HG02642 (cell line): ENCODE data around the gene CRNN.

Experiments
- ATAC-seq: cut with Tn5 transposase; IDR thresholded peaks from one replicate; pipeline ENCODE4 v1.9.1; 2021; ENCODE audit warnings: mild to moderate bottlenecking; ENCODE audit not compliant: unreplicated experiment, poor library complexity

CRNN gene

DNA sequence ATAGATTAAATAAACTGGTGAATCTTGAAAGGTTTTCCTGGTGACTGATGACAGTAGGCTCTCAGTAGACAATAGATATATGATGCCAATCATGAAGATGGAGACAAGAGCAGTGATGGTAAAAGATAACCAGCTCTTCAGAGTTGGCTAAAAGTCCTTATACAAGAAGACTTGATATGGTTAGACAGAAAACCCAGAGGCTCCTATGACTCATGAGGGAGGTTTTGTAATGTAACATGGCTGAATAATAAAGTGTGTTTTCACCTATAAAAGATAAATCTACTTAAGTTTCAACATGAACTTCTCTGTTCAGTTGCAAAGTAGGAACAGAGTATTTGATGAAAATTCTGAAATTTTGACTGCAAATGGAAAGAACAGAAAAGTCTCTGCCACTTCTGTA is 12.7 kb upstream of the CRNN start:
- no peak for ATAC-seq

DNA sequence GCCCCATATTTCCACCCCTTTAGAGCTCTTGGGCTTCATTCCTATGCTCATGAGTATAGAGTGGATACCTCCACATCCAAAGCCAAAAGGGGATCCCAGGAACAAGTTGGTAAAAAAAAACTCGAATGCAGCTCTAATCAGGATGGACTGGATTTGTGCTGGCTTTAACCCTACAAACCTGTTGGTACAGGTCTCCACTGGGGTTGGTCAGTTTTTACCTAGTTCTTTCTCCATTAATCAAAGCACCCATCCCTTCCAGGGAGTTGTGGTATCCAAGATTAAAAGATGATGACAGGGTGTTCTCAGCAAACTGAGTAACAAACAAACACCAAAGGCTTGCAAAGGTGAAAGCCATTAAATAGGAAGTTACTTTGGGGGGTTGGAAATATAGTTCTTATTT is 5.9 kb upstream of the CRNN start:
- ATAC-seq = no peak

DNA sequence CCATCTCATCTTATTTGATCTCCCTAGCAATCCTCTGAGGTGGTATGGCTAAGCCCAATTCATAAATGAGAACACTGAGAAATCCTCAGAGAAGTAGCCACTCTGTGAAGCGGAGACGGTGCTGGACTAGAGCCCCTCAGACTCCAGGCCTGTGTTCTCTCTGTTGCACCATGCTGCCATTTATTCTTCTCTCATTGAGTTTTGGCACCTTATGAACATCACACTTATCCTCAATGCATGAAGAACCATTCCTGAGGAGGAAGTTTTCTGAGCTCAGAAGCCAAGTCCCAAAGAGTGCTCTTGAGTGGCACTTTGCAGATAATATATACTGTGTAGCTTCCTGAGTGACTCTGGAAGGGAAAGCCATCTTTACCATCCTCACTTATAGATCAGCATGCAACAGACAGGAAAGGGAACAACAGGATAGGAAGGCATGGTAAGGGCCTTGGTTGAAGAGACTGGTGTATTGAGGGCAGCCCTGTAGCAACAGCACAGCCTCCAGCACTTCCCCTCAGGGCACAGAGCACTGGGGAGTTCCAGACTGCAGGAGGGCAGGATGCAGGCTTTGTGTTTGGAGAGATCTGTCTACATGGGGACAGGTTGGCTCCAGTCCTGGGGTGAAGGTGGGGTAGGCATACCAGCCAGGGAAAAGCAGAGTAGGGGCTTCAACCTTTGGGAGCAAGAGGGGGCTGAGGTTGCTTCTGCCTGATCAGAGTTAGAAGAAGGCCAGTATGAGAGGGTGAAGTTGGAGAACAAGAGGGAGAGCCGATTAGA is 1.6 kb upstream of the CRNN start:
- ATAC-seq = no peak

DNA sequence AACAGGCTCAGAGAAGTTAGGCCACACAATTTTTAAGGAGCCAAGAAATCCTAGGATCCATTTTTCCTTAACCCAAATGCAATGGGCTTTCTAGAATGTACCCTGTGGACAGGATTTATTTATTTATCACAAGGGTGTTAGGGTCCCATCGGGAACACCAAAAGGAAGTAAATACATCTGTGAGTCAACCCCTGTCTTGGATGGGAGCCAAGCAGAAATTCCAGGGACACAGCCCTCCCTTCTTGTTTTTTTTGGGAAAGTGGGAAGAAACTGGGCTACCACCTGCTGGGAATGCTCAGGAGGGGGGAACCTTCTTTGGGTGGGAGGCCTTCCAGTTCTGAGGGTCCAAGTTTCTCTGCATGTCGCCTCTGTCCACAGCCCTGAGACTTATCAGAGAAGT is 1.3 kb downstream of the CRNN start:
- ATAC-seq = no peak

DNA sequence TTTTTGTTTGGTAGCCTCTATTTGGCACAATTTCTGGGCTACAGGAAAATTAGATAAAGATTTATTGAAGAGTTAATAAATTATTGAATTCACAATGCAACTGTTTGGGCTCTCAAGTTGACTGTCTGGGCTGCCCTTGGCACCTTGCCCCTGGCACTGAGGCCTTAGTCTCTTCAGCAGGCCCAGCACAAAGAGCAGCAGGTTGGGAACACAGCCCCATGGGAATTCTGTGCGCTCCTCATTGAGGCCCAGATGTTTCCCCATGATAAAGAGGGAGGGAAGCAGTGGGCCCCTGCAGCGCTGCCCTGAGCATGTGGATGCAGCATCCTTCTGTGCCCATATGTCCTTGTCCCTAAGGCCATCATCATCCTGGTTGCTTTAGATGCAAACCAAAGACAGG is 2.9 kb downstream of the CRNN start:
- ATAC-seq = no peak

DNA sequence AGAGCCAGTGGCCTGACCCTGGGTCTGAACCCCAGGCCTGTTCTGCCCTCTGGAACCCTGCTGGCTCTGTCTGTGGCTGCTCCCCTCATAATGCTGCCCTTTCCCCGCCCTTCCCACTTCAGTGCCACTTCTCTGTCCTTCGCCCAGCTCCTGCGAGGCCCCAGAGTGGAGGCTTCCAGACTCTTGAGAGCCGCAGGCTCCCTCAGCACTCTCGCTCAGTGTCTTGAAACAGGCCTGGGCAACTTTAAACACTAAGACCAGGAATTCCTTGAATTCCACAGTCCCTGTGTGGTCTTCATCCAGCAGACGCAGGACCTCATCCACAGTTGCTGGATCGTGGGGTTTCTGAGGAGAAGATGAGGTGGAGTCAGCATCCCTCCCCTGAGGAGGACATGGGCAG is 3.5 kb downstream of the CRNN start:
- no peak for ATAC-seq

DNA sequence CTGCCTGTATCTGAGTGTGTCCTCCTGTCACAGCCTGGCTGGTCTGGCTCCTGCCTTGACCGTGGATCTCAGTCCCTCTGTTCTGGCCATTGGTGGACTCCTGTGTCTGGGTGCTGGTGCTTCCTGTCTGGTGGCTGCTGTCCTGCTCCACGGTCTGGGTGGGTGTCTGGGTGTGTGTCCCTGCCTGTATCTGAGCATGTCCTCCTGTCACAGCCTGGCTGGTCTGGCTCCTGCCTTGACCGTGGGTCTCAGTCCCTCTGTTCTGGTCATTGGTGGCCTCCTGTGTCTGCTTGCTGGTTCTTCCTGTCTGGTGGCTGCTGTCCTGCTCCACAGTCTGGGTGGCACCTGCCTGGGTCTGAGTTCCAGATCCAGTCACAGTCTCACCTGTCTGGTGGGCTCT is 4.0 kb downstream of the CRNN start:
- ATAC-seq = no peak

DNA sequence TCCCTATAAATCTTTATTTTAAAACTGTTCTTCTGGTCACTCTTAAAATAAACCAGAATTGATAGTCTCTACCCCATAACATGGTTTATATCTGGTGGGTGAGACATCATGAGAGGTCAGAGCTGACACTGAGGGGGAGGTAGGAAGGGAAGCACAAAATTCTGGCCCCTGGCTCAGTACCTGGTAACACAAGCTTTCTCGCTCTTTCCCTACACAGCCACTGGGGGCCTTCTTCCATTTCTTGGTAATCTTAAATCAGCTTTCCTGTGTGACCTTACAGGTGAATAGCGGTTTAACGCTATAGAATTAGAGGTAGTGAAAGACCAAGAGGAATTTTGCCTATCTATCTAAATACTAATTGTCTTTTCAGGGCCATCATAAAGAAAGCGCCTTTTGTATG is 5.4 kb downstream of the CRNN start:
- no peak for ATAC-seq

DNA sequence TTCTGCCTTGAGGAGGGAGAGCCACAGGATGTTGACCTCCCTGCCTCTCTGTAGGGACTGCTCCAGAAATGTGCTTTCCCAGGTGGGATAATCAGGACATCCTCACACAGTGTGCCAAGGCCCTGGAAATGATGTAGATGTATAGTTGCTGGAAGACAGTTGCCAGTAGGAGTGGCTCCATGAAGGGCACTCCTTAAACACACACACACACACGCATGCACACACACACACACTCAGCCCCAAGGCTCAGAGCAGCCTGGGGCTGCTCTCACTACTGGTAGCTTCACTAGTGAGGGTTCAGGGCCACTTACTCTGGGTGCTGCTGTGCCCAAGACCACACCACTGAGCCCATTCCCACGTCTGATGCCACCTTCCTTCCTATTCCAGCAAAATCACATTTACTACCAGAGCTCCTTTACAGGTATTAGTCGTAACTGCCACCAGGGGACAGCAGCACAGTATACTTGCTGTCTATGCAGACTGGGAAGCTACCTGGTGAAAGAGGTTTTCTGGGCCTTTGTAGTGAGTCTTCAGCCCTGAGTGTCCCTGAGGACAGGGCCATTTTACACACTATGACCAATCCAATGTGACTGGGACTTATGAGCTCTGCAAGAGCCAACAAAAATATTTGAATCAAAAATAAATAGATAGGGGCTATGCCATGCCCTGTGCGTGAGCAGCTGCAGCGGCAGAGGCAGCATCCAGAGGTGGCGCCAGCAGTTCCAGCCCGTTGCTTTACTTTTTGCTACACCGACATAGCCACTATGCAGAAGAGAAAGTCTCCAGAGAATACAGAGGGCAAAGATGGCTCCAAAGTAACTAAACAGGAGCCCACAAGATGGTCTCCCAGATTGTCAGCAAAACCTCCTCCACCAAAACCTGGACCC is 15.0 kb downstream of the CRNN start:
- ATAC-seq = no peak

DNA sequence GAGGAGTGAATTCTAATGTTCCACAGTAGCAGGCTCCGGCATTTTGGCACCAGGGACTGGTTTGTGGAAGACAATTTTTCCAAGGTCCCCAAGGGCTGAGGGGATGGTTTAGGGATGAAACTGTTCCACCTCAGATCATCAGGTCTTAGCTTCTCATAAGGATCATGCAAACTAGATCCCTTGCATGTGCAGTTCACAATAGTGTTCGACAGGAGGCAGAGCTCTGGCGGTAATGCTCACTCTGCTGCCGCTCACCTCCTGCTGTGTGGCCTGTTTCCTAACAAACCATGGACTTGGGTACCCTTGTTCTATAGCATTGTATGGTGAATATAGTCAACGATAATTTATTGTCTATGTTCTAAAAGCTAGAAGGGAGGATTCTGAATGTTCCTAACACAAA is 16.6 kb downstream of the CRNN start:
- no peak for ATAC-seq

DNA sequence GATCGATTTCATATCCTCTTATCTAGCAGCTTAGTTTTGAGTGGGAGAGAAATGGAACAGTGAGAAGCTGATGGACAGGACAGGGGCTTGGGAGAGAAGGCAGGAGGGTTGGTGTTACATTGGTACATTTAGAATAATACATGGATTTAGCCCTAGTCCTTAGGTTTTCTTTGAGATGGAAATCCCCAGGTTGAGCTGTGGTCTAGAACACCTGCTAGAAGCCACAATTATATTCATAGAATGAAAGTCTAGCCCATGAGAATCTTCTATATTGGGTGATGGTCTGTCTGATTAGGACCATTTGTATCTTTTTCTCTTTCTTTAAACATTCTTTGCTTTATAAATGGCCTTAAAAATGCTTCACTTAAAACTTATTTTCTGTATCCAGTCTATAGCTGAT is 19.9 kb downstream of the CRNN start:
- no peak for ATAC-seq

DNA sequence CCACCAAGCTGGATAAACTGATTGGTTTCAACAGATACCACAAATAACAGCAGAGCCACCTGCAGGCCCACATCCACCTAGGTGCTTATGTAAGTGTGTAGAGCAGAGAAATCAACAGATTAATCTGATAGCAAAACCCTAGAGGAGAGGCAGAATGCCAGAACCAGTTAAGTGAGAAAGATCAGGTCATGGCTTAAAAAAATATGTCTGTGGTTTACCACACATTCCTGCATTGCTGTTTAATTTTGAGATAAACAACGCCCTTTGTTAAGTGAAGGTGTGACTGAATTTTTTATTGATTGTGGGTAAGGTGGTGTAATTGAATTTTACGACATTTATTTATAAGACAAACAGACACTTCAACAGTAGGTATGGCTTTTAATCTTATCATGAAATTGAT is 21.2 kb downstream of the CRNN start:
- no peak for ATAC-seq

DNA sequence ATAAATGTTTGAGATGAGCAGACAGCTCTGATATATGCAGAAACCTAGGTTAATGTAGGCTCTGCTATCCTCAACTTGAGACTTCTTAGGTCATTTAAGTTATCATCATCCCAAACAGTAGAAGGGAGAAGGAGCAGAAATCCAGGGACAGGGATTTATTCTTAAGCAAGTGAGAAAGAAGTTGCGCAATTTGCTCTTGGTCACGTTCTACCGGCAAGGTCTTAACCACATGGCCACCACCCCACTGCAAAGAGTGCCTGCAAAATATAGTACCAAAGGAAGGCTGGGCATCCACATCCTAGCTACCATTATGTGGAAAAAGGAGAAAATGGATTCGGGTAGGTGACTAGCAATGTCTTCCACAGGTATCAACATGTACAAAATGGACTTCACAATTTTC is 25.2 kb downstream of the CRNN start:
- ATAC-seq = no peak

DNA sequence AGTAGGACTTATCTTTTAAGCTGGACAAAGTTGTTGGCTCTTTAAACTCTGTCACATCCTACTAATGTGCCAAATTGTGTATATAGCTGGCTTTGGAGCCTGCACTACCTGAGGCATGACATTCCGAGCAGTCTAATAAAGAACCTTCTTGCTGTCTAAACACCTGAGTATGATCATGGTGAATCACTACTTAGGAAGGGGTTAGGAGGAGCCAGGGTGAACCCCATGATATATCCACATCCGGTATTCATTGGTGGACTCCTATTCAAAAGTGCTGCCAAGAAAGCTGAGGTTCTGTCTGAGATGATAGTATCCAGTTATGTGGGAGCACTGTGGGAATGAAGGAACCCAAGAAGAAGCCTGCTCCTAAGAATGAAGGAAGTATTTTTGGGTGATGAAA is 27.1 kb downstream of the CRNN start:
- no peak for ATAC-seq

DNA sequence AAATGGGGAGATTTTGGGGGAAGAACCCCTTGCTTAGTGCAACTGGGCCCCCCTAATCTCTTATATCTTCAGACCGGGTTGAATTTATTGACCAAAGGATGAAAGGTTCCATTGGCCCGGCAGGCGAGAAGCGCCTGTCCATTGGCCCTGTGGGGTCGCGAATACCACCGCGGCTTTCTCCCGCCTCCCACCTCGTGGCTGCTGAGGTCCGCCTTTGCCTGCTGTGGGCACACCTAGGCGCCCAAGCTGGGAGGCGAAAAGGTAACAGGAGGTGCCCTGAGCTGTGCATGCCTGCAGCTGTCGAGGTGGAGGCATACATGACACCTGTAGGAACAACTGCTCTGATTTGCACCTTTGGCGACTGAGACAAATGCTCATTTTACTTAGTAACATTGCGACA is 33.1 kb downstream of the CRNN start:
- ATAC-seq = no peak

DNA sequence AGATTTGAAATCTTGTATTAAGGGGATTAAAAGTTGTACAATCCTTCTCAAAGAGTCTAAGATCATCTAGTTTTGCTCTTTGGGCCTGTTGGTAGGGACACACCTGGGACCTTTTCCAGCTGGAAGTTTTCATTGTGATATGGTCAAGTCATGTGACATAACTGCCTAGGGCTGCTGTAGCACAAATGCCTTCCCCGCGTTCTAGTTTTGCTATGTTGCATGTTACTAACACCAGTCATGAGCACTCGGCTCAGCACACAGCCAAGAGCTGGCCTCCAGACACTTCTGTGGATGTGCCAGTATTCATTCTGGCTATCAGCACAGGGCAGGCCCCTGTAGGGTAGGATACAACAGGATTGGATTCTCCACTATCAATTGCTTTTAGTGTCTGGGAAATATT is 39.6 kb downstream of the CRNN start:
- ATAC-seq = no peak

DNA sequence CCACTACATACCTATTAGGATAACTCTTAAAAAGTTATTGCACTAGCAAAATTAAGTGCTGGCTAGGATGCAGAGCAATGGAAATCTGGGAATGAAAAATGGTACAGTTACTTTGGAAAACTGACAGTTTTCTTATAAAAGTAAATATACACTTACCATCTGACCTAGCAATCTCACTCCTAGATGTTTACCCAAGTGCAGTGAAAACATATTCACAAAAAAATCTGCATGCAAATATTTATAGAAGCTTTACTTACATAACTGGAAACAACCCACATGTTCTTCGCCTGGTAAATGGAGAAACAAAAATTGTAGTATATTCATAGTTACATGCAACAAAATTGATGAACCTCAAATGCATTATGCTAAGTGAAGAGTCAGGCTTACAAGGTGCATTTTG is 41.4 kb downstream of the CRNN start:
- ATAC-seq = no peak

DNA sequence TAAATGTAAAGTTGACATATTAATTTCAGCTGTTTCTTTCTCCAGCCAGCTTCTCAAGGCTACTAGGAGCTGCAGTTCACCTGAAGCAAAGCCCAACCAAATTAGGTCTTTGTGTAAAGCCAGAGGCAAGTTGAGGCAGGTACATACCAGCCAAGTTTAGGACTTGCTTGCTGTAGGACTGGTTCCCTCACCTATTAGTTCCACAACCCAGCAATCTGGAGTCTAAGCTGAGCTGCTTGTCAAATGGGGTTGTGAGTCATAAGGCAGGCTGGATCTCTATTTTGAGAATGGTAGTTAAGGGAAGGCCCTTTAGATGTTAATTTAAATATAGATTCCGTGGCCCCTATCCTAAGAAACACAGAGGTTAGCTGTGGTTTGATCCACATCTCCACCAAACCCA is 46.6 kb downstream of the CRNN start:
- no peak for ATAC-seq

DNA sequence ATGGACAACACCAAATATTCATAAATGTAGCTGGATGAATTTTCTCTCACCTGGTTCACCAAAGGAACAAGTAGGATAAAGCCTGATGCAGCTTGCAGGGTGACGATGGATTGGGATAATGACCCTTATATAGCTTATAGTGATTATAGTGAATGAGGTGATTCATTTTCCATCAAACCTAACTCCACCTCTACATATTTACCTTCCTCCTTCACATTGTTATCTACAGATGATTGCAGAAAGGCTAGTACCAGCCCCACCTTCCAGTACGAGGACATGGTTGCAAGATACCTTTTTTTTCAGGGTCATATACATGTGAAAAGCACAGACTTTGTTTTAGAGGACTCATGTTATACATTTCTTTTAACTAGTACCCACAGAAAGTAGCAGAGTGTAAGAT is 54.2 kb downstream of the CRNN start, which contains the start of gene FLG2:
Gene FLG2 (minus strand): TSS at position 101 of the 400 bp plus-strand sequence. CDS start 1,122 bp downstream, outside the sequence.
- ATAC-seq = no peak
